Mesendoderm (in vitro differentiated cells): ENCODE results near the gene DLD.

Source experiments
- DNase-seq: peaks from one replicate; pipeline ENCODE4 v3.0.0; 2013
- H2AK5ac ChIP-seq: 2 replicates; pipeline ENCODE4 v1.6.1; 2013; ENCODE audit warnings: low read length, inconsistent platforms
- H2BK120ac ChIP-seq: 2 replicates; pipeline ENCODE4 v1.6.1; 2013; ENCODE audit warnings: low read depth, mild to moderate bottlenecking, low read length, moderate library complexity, mixed read lengths
- H2BK15ac ChIP-seq: replicated peaks from 2 replicates; pipeline ENCODE4 v1.6.1; 2013; ENCODE audit warnings: low read depth, mild to moderate bottlenecking, moderate library complexity
- H2BK5ac ChIP-seq: 2 replicates; pipeline ENCODE4 v1.6.1; 2013; ENCODE audit warnings: low read length, inconsistent platforms
- H3K18ac ChIP-seq: 2 replicates; pipeline ENCODE4 v1.6.1; 2013; ENCODE audit warnings: mild to moderate bottlenecking, low read length, mixed read lengths
- H3K23ac ChIP-seq: one replicate; pipeline ENCODE4 v1.6.1; 2013; ENCODE audit warnings: low read length
- H3K27ac ChIP-seq: 2 replicates; pipeline ENCODE4 v1.5.1; 2013; ENCODE audit warnings: low read depth, mild to moderate bottlenecking, inconsistent platforms, low read length, moderate library complexity
- H3K27me3 ChIP-seq: 2 replicates; pipeline ENCODE4 v1.6.1; 2013; ENCODE audit warnings: low read length, control low read depth, mild to moderate bottlenecking, inconsistent platforms; ENCODE audit not compliant: insufficient read depth, poor library complexity
- H3K36me3 ChIP-seq: 2 replicates; pipeline ENCODE4 v1.6.1; 2013; ENCODE audit warnings: low read length, inconsistent platforms; ENCODE audit not compliant: control insufficient read depth, insufficient read depth
- H3K4ac ChIP-seq: one replicate; pipeline ENCODE4 v1.6.1; 2013; ENCODE audit warnings: low read depth, mild to moderate bottlenecking, low read length, moderate library complexity
- H3K4me1 ChIP-seq: 2 replicates; pipeline ENCODE4 v1.6.1; 2013; ENCODE audit warnings: low read depth, low read length, inconsistent platforms; ENCODE audit not compliant: control insufficient read depth
- H3K4me2 ChIP-seq: 2 replicates; pipeline ENCODE4 v1.6.1; 2013; ENCODE audit warnings: low read length
- H3K4me3 ChIP-seq: 2 replicates; pipeline ENCODE4 v1.5.1; 2013; ENCODE audit warnings: mild to moderate bottlenecking, low read length
- H3K56ac ChIP-seq: one replicate; pipeline ENCODE4 v1.6.1; 2013; ENCODE audit warnings: low read length
- H3K79me1 ChIP-seq: 2 replicates; pipeline ENCODE4 v1.6.1; 2013; ENCODE audit warnings: low read length, inconsistent platforms
- H3K79me2 ChIP-seq: 2 replicates; pipeline ENCODE4 v1.6.1; 2013; ENCODE audit warnings: mild to moderate bottlenecking, low read length; ENCODE audit not compliant: control insufficient read depth, insufficient read depth
- H3K9ac ChIP-seq: 2 replicates; pipeline ENCODE4 v1.6.1; 2013; ENCODE audit warnings: low read length, inconsistent platforms
- H4K5ac ChIP-seq: one replicate; pipeline ENCODE4 v1.6.1; 2013; ENCODE audit warnings: low read length
- H4K8ac ChIP-seq: one replicate; pipeline ENCODE4 v1.6.1; 2013; ENCODE audit warnings: low read depth, mild to moderate bottlenecking, control low read depth, low read length, moderate library complexity
- WGBS: extraction: QIAGEN DNeasy Blood & Tissue Kit; methylation state at CpG from one replicate; pipeline ENCODE4 v1.1.7; 2013; ENCODE audit warnings: low lambda C conversion rate, missing lambda C conversion rate; ENCODE audit not compliant: insufficient coverage; ENCODE audit errors: extremely low coverage; 5-methylcytosine and 5-hydroxymethylcytosine counted together

Gene DLD

DNA sequence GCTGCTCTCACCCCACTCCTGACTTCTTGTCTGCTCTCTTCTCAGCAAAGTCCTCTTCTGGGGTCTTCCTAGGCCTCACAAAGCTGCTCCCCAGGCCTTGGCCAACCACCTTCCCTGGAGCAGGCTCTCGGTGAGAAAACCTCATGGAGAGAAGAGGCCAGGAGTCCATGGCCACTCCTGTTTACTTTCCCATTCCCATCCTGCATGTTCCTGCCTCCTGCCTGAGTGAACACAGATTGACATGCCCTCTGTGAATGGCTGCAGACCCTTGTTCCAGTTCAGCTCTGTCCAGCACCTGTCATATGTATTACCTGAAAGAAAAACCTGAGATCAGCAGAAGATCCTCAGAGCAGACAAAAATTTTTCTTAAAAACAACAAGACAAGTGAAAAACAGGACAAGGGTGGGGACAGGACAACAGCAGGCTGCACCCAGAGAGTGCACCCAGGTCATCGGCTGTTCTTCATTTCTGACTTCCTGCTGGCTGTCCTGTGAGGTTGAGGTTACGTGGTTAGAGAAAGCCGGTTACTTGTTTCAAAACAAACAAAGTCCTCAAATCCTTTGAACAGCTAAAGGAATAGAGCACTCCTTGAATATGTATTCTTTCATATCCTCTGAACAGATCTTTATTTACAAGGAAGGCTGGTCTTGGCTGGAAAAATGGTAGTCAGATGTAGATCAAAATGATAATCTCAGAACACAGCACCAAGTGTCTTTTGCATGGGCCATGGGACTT, 34.0 kb upstream of the DLD start:
- Histone ChIP-seq H4K8ac (no peak overlapping the region), H3K36me3 (no peaks in the 10 kb centered on the region), H2BK15ac (no peak overlapping the region), H2BK120ac (no peak overlapping the region), H3K79me2 (no peaks in the 10 kb centered on the region), H3K4me1 (no peaks in the 10 kb centered on the region), H3K18ac (no peak overlapping the region), H3K4me3 (no peak overlapping the region), H3K23ac (no peak overlapping the region), H4K5ac (no peak overlapping the region), H3K4ac (no peak overlapping the region), H3K27ac (no peak overlapping the region), H3K4me2 (no peak overlapping the region), H3K27me3 (no peaks in the 10 kb centered on the region), H2AK5ac (no peak overlapping the region), H2BK5ac (no peak overlapping the region), H3K79me1 (no peaks in the 10 kb centered on the region), H3K9ac (no peak overlapping the region), H3K56ac (no peak overlapping the region)
- WGBS, result no CpG with 5 or more reads among the region's 4 CpGs
- no peak for DNase-seq

DNA sequence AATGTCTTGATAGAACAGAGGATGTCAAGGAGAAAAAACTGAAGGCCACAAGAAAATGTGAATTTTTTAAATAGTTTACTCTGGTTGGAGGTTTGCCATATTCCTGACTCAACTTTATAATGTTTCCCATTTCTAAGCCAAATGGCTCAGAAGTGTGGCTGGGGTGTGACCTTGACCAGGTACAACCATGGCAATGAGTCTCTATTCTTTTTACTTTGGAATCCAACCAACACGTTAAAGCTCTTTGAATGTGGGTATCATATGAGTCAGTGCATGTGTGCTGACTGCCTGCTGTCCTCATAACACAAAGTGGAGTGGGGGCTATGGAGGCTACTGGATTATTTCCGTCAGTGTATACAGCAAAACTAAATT, 33.5 kb upstream of the DLD start:
- H3K18ac ChIP-seq, result no peak overlapping the region
- H4K8ac ChIP-seq, result no peak overlapping the region
- no peaks in the 10 kb centered on the region for H3K79me2 ChIP-seq
- no peak overlapping the region for H2BK15ac ChIP-seq
- no peaks in the 10 kb centered on the region for H3K27me3 ChIP-seq
- no peak for DNase-seq
- H3K4me2 ChIP-seq, result no peak overlapping the region
- no peaks in the 10 kb centered on the region for H3K79me1 ChIP-seq
- H3K4me1 ChIP-seq, result no peaks in the 10 kb centered on the region
- no peak overlapping the region for H3K4ac ChIP-seq
- no peak overlapping the region for H2BK5ac ChIP-seq
- H2BK120ac ChIP-seq, result no peak overlapping the region
- H2AK5ac ChIP-seq, result no peak overlapping the region
- H4K5ac ChIP-seq, result no peak overlapping the region
- no CpG with 5 or more reads among the region's 2 CpGs for WGBS
- no peak overlapping the region for H3K23ac ChIP-seq
- no peak overlapping the region for H3K4me3 ChIP-seq
- no peak overlapping the region for H3K27ac ChIP-seq
- no peak overlapping the region for H3K9ac ChIP-seq
- no peaks in the 10 kb centered on the region for H3K36me3 ChIP-seq
- no peak overlapping the region for H3K56ac ChIP-seq

DNA sequence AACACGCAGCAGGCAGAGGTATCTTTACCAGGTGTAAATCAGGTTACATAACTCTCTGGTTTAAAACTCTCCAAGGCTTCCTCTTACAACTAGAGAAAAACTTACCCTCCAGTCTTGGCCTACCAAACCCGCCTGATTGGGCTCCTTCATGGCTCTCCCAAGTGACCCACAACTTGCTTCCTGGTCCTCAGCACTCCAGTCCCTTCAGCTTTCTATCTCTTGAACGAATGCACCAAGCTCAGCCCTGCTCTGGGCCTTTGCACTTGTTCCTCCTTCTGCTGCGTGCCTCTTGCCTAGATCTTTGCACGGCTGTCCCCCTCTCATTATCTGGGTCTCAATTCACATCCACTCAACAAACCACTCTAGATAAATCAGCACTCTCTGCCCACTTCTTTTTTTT, 32.7 kb upstream of the DLD start:
- Histone ChIP-seq H4K8ac (no peak overlapping the region), H2BK5ac (no peak overlapping the region), H3K9ac (no peak overlapping the region), H3K56ac (no peak overlapping the region), H3K23ac (no peak overlapping the region), H3K4me2 (no peak overlapping the region), H3K36me3 (no peaks in the 10 kb centered on the region), H3K79me1 (no peaks in the 10 kb centered on the region), H3K4me1 (no peaks in the 10 kb centered on the region), H3K4ac (no peak overlapping the region), H3K27me3 (no peaks in the 10 kb centered on the region), H3K79me2 (no peaks in the 10 kb centered on the region), H4K5ac (no peak overlapping the region), H2AK5ac (no peak overlapping the region), H2BK15ac (no peak overlapping the region), H2BK120ac (no peak overlapping the region), H3K18ac (no peak overlapping the region), H3K27ac (no peak overlapping the region), H3K4me3 (no peak overlapping the region)
- WGBS, result no CpG with 5 or more reads among the region's 5 CpGs
- no peak for DNase-seq

DNA sequence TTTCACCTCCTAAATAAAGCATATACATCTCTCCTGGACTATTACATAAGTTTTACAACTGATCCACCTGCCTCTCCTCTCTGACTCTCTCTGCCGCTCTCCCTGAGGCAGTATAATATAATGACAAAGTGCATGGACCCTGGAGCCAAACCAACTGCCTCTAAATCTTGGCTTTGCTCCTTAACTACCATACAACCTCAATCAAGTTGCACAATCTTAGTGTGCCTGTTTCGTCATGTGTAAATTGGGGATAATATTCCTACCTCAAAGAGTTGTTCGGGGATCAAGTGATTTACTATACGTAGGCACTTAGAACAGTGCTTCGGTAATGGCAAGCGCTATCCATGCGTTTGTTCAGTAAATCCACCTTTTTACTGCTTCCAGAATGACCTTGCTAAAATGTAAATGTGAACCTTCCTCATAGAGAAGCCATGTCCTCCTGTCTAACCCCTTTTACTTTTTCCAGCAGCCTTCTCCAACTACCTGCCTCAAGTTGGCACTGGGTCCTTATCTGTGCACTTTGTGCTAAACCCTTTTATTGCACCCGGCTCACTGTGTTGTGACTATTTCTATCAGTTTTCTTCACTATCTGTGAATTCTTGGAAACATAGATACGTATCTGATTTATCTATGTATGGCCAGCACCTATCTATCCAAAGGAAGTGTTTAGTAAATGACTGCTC, 30.6 kb upstream of the DLD start:
- H2BK5ac ChIP-seq, result no peak overlapping the region

DNA sequence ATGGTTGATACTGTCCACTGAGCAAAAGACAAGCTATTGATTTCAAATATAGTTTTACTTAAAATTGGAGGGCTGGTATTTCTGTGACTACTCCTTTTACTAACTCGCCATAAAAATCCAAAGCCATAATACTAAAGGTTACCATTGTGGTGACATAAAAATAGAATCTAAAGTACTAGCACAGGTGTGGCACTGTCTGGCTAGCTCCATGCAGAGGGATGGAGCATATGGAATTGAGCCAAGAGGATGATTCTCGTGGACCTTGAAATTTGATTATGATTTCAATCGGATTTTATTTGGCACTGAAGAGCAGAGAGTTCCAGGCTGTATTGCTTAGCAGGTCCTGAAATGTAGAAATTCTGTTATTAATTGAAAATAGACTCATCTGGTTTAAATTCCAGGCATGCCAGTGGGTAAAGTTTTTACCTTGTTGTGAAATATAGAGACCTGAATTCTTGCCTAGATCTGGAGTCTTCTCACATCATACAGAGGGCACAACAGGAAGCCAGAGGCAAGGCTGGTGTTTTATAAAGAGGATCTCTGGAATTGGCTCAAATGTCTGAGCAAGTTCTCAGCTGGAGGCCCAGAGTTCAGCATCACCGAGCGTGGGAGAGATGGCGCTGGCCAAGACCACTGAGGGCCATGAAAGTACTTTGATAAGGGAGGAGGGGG, 29.9 kb upstream of the DLD start:
- no CpG with 5 or more reads among the region's 6 CpGs for WGBS
- DNase-seq, result no peak
- no peak overlapping the region for H3K27ac ChIP-seq

More for the DNA sequence above, 30.6 kb upstream of the DLD start:
- Histone ChIP-seq H3K4me3 (no peak overlapping the region), H2AK5ac (no peak overlapping the region), H3K23ac (no peak overlapping the region), H3K27me3 (no peaks in the 10 kb centered on the region), H3K4me2 (no peak overlapping the region), H2BK120ac (no peak overlapping the region), H3K4ac (no peak overlapping the region), H3K9ac (no peak overlapping the region), H3K27ac (no peak overlapping the region), H3K4me1 (no peaks in the 10 kb centered on the region), H3K79me1 (no peaks in the 10 kb centered on the region), H3K56ac (no peak overlapping the region), H2BK15ac (no peak overlapping the region), H3K79me2 (no peaks in the 10 kb centered on the region), H3K18ac (no peak overlapping the region), H4K8ac (no peak overlapping the region), H3K36me3 (no peaks in the 10 kb centered on the region), H4K5ac (no peak overlapping the region)
- DNase-seq, result no peak
- no CpG with 5 or more reads among the region's 9 CpGs for WGBS

More for the DNA sequence above, 29.9 kb upstream of the DLD start:
- no peak overlapping the region for H2BK5ac ChIP-seq
- H3K9ac ChIP-seq, result no peak overlapping the region
- no peak overlapping the region for H3K4me3 ChIP-seq
- no peak overlapping the region for H2AK5ac ChIP-seq
- no peak overlapping the region for H2BK120ac ChIP-seq
- no peak overlapping the region for H3K23ac ChIP-seq
- H3K4me2 ChIP-seq, result no peak overlapping the region
- no peak overlapping the region for H3K56ac ChIP-seq
- H3K36me3 ChIP-seq, result no peaks in the 10 kb centered on the region
- H3K79me2 ChIP-seq, result no peaks in the 10 kb centered on the region
- no peak overlapping the region for H3K4ac ChIP-seq
- no peak overlapping the region for H3K18ac ChIP-seq
- no peaks in the 10 kb centered on the region for H3K4me1 ChIP-seq
- no peak overlapping the region for H4K8ac ChIP-seq
- no peaks in the 10 kb centered on the region for H3K79me1 ChIP-seq
- H4K5ac ChIP-seq, result no peak overlapping the region
- H2BK15ac ChIP-seq, result no peak overlapping the region
- H3K27me3 ChIP-seq, result no peaks in the 10 kb centered on the region
